Measurements from ENCODE around the gene TAL1. TPM values are rescaled to one million over a fixed set of nuclear protein-coding genes. Genes with fewer than 3 reads are reported as not detected.

Gene TAL1
- total RNA-seq (2022; extraction: Qiagen RNA extraction): not detected in 5 replicates

DNA sequence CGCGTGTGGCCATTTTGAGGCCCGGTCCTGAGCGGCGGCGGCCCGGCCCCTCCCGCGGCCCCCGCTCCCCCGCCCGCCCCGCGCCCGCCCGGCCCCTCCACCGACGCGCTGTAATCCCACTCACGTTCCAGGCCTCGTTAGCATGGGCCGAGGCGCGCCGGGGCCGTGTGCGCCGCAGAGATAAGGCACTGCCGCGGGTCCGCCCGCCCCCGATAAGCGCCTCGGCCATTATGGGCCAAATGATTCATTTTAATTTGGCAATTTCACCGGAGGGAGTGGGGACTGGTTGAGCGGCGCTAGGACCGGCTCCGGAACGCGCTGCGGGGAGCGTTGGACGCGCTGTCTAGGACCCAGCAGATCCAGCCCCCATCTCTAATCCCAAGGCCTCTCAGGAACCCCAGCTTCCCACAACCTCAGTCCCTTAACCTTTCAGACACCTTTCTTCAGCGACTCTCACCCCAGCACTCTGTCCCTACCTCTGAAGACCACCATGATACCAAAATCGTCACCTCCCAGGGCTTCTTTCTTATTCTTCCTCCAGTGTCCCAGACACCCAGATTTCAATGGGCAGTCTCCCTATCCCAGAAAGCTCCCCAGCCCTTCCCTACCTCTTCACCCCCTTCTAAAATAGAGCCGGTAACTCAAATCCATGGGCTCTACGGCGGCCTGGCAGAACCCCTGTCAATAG lies at the start of gene TAL1:
TAL1 (minus strand) TSS at position 39 of the 688 bp plus-strand sequence. CDS start 6,337 bp downstream, outside the sequence.

GRCh38 chr1:47189844-47190508 lies 42.0 kb downstream of the TAL1 start, which contains the start of gene PDZK1IP1:
Gene PDZK1IP1 (minus strand): TSS chr1:47190036. CDS start chr1:47189932, 104 bp downstream.

Other genes with a start within 250 kb of the TAL1 start
- gene CYP4X1, start 208.6 kb downstream of the TAL1 start, total RNA-seq (2022; extraction: Qiagen RNA extraction): 0.07 TPM in 1 of 5 replicates, not detected in the others
- not detected in 5 replicates for gene CYP4Z1, start 165.0 kb downstream of the TAL1 start, total RNA-seq (2022; extraction: Qiagen RNA extraction)
- not detected in 5 replicates for gene CYP4A22, start 94.8 kb downstream of the TAL1 start, total RNA-seq (2022; extraction: Qiagen RNA extraction)
- 6.9 to 9.5 TPM (median 8.0 TPM) in 5 replicates for gene PDZK1IP1, start 42.2 kb downstream of the TAL1 start, total RNA-seq (2022; extraction: Qiagen RNA extraction)
- 8.6 to 10.6 TPM (median 9.9 TPM) in 5 replicates for gene STIL, start 81.9 kb upstream of the TAL1 start, total RNA-seq (2022; extraction: Qiagen RNA extraction)
- gene CMPK1, start 101.6 kb upstream of the TAL1 start, total RNA-seq (2022; extraction: Qiagen RNA extraction): 56.7 to 67.5 TPM (median 60.6 TPM) in 5 replicates
- gene FOXE3, start 184.1 kb upstream of the TAL1 start, total RNA-seq (2022; extraction: Qiagen RNA extraction): 0.06 to 0.13 TPM (median 0.10 TPM) in 4 of 5 replicates, not detected in the other
- 0.41 to 0.58 TPM (median 0.50 TPM) in 5 replicates for gene FOXD2, start 205.8 kb upstream of the TAL1 start, total RNA-seq (2022; extraction: Qiagen RNA extraction)